HG03378 (cell line): ENCODE data around the gene ZBTB46.
"Not testable (repeated sequence)": the region's sequence is repeated elsewhere in the genome, so short reads cannot be mapped to it uniquely, and the experiment has no call there.

Experiments used
- ATAC-seq: cut with Tn5 transposase; IDR thresholded peaks from one replicate; pipeline ENCODE4 v1.9.1; 2021; ENCODE audit warnings: mild to moderate bottlenecking, moderate library complexity; ENCODE audit not compliant: unreplicated experiment

The ZBTB46 gene

DNA sequence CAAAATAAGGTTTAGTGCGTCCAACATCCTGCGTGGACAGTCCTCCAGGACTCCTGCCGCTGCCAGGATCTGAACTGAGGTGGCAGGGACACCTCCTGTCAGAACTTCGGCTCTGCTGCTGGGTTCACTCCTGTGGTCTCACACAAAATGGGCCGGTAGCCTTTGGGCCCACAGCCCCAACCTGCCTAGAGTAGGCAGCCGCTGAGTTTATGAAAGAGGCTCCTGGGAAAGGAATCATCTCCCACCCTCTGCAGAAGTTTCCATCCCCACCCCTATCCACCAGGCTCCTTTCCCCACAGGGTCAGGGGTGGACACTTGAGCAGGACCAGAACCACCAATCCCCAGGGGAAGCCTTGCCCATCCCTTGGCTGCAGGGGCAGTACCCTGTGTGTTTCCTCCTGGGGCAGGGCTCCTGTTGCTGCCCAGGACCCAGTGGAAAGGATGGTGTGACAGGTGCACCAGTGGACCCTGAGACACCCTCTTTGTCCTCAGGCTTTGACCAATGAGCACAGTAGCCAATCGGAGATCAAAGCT is 28.2 kb upstream of the ZBTB46 start:
- ATAC-seq, result no peak

DNA sequence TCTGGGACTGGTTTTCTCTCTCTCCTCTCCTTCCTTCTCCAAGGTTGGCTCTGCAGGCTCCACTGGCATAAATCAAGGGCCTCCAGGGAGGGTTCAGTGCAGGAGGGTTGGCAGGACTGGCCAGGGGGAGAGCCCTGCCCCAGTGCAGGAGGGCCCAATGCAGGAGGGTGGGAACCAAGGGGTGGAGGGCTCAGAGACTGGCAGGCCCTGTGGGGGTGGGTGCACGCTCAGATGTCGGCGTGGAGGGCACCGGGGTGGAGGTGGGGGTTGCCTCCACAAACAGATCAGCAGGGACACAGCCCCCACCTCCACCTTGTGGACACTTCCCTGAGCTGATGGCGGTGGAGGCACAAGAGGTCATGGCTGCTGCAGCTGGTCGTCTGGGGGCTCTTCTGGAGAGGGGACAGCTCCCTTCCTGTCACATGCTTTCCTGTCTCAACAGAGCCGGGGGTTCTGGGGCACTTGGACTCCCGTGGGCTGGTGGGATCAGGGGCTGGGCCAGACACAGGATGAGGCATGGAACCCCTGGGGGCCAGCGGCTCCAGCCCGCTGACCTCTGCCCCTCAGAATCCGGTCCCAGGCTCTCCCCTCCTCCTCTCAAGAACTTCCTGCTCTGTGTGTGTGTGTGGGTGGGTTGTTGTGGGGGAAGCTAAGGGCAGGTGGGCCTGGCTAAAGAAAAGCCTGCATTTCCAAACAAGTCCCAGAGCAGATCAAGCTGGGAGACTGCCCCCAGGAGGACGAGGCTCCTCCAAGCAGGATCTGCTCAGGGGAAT is 27.5 kb upstream of the ZBTB46 start:
- ATAC-seq, result no peak

DNA sequence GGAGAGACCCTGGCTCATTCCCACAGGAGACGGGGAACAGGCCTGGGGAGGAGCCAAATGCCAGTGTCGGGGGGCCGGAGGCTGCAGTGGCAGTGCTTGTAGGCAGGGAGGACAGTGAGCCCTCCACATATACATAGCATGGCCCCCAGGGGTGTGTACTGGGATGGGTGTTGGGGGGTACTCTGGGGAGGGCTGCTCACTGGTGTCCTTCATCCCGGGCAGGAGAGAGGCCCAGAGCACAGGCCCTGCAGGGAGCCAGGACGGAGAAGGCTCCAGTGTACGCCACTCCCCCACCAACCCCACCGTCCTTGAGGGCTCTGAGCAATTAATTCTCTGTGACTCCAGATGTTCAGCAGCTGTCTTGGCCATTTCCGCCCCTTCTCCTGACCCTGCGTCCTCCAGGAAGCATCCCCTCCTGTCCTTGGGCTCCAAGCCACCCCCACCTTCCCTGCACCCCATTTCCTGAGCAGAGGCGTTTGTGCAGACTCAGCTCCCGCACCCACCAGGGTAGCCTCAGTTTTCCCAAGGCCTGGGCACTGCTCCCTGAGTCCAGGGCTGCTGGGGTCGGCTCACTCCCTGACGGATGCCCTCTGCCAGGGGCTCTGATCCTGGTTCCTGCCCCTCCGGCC is 26.8 kb upstream of the ZBTB46 start:
- ATAC-seq, result no peak

DNA sequence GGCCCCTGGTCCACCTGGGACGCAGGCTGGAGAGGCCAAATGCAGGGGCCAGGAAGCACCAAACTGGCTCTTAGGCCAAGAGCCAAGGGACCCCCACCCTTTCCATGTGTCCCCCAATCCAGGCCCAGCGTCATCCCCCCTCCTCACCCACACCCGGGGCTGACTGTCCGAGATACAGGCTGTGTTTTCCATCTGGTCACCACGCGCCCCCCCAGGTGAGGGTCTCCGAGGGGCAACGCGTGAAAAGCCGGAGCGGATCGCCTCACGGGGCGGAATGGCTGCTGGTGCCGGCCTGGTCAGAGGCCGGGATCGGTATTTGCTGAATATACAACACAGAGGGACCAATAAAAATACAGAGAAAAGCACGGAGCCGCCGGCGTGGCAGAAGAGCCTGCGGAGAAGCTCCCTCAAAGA is 25.0 kb upstream of the ZBTB46 start:
- no peak for ATAC-seq

DNA sequence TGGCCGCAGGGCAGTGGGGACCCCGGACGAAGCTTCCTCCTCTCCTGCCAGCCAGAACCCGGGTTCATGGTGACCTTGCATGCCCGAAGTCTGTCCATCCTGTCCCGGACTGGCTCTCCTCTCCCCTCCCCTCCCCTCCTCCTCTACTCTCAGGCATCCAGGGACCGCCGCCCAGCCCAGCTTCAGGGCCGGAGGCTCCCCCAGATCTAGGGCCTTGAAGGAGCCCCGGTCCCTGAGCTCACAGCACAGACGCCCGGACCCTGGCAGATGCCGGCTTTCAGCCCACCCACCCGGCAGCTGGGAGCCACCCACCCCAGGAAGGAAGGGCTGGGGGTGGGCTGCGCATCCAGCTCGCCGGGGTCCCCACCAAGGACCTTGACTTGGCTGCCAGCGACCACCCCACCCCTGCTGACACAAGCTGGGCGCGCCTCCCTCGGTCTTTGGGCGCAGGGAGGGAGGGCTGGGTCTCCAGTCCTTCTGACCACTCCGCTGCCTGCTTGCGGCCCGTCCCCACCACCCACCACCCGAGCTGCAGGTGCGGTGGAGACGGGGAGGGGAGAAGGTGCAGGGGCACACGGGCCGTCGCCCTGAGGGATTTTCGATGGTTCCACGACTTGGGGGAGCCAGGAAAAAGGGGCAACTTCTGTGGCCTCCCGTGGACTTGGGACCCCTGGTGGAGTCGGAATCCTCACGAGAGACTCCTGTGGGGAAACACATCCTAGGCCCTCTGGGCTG is 24.5 kb upstream of the ZBTB46 start:
- no peak for ATAC-seq

DNA sequence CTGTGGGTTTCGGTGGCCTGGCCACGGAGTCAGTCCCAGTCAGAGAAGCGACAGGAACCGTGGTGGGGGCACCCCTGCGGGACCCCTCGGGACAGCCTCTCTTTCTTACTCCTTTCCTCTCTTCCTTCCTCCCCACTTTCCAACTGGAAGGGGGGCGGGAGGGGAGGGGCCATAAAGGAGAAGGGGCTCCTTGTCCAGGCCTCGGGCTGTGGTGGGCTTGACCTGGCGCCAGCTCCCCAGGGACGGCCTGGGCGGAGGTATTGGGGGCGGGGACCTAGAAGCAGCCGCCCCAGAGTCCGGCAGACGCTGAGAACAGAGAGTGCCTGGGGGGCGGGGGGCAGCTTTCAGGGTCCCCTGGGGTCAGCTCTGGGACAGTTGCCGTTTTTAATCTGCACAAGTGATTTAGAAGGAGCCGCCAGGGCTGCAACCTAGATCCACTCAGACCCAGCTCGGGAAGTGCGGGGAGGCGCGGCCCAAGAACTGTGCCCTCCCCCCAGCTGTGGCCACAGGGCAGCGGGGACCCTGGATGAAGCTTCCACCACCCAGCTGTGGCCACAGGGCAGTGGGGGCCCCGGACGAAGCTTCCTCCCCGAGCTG is 23.8 kb upstream of the ZBTB46 start:
- ATAC-seq, result no peak

DNA sequence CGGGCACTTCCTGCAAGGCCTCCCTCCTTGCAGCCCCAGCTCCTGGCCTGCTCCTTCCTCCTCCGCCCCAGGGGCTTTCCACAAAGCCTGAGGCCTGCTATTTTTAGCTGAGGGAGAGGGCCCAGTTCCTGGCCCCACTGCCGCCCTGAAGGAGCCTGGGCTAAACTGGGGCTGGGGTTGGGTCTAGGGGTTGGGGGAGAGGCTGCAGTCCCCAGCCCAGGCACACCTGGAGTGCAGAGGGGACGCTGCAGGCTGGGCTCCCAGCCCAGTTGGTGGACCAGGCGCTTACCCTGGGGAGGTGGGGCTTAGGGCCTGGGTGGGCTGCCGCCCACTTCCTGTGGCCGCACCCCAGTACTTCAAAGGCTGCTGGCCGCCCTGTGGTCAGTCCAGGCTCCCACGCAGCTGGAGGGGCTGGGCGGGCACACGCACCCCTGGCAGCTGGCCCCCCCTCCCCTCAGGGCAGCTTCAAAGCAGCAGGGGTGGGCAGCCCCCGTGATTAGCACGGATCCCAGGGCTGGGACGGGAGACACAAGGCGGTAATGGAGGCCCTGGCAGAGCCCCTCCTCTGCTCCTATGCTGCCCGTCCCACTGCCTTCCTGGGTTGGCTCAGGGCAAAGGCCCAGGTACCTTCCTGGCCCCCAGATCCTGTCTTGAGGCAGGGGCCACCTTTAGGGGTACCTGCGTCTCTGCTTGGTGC is 23.2 kb upstream of the ZBTB46 start:
- ATAC-seq, result no peak

DNA sequence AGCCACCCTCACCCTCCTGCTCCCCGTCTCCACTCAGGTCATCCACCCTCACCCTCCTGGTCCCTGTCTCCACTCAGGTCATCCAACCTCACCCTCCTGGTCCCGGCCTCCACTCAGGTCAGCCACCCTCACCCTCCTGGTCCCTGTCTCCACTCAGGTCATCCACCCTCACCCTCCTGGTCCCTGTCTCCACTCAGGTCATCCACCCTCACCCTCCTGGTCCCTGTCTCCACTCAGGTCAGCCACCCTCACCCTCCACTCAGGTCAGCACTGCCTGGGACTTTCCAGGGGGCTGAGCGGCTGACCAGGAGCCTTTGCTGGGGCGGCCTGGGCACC is 22.6 kb upstream of the ZBTB46 start:
- not testable (repeated sequence) for ATAC-seq

DNA sequence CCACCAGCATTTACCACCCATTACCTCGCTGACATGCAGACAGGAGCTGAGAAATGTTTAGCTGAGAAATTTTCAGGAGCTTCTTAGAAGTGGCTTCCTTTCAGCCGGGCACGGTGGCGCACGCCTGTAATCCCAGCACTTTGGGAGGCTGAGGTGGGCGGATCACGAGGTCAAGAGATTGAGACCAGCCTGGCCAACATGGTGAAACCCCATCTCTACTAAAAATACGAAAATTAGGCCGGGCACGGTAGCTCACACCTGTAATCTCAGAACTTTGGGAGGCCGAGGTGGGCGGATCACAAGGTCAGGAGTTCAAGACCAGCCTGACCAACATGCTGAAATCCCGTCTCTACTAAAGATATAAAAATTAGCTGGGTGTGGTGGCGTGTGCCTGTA is 20.5 kb upstream of the ZBTB46 start:
- not testable (repeated sequence) for ATAC-seq

DNA sequence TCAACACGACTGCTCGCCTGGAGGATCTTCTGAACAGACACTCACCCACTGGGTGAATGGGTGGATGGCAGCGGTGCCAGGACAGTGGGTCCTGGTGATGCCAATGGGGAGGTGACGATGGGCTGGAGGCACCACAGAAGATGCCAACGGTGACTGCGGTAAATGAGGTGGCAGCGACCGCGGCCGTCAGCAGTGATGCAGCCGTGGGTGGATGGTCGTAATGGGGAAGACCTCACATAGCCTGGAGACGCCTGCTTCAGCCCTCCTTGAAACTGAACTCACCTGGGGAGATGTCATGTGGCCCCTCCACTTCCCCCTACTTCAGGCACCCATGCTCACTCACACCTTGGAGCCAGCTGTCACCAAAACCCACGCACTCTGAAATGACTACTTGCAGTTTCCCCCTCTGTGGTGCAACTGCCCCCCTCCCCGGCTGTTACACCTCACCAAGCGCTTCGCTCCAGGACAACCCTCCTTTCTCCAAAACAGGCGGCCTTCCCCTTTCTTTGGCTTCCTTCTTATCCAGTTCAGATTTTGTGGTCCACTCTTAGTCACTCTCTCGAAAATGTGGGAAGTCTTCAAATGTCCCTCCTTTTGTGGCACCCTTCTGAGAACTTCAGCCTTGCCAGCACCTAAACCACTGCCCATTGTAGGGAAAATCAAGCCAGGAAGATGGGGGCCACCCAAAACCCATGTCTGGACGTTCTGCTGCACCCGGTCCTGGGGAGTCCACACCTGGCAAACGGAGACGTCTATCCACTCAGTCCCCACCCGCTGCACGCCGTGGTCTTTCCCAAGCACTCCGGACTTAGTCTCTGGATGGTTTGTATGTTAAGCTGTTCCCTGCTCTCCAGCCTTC is 19.9 kb upstream of the ZBTB46 start:
- peak; percentile 69 for ATAC-seq

DNA sequence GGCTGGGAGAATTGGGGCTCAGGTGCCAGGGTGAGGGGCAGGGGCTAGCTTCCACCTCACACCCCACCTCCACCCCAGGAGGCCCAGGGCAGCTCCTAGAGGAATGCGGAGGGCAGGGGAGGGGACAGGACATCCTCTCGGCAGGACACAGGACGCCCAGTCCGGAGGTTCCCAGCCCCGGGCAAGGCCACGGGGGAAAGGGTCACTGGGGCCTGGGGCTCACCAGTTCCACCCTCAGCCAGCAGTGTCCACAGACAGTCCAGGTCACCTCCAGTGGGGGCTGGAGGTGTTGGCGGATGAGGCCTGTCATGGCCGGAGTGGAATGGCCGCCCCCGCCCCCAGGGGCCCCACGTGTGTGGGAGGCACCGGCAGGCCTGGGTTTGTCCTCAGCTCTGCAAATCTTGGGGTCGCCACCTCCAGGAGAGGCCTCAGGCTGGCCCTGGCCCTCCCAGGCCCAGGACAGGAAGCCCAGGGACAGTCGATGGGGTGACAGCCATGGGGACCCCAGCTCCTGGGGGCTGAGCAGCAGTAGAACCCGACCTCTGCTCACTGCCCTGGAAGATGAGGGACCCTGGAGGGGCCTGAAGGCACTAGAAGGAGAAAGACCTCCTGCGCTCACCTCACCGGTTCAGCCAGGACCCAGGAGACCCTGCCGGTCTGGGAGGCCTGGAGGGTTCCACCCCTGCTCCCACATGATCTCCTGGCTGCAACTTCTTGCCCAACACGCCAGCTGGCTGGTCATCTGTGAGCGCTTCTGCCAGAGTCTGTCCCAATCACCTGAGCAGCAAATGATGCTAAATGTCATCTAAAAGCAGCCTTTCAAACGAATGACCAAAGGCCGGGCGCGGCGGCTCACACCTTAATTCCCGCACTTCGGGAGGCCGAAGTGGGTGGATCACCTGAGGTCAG is 17.2 kb upstream of the ZBTB46 start:
- ATAC-seq, result no peak

DNA sequence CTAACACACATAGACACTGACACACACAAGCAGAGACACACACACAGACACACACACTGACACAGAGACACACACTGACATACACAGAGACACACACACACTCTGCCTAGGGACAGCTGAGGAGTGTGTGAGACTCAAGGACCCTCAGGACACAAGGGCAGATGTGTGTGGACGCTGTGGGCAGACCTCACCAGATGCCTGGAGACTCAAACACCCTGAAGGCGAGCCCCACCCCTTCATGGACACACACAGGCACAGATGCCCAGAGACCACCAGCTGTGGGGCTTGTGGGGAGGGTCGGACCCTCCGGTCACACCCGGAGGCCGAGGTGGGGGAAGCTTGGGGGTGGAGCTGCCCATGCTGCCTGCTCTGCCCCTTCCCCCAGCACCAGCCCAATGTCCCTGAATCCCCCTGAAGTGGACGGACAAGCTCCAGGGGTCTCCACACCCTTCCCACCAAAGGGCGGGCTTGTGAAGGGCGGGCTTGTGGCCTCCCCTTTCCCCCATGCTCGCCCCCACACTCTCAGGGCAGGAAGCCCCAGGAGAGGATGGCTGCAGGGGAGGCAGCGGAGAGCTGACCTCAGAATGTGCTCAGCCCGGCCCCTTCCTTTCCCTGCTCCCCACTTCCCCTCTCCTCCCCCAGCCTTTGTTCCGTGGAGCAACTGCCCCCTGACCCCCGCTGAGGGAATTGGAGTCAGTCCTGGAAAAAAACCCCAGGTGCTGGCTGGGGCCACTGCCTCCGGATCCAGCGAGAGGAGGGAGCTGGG is 16.4 kb upstream of the ZBTB46 start:
- ATAC-seq, result no peak

DNA sequence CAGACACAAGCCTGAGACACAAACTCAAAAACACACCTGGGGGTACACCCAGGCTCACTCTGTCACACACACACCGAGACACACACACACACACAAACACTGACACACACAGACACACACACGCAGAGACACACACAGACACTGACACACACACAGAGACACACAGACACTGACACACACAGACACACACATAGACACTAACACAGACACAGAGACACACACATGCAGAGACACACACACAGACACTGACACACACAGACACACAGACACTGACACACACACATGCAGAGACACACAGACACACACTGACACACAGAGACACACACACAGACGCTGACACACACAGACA is 15.8 kb upstream of the ZBTB46 start:
- ATAC-seq, result no peak

DNA sequence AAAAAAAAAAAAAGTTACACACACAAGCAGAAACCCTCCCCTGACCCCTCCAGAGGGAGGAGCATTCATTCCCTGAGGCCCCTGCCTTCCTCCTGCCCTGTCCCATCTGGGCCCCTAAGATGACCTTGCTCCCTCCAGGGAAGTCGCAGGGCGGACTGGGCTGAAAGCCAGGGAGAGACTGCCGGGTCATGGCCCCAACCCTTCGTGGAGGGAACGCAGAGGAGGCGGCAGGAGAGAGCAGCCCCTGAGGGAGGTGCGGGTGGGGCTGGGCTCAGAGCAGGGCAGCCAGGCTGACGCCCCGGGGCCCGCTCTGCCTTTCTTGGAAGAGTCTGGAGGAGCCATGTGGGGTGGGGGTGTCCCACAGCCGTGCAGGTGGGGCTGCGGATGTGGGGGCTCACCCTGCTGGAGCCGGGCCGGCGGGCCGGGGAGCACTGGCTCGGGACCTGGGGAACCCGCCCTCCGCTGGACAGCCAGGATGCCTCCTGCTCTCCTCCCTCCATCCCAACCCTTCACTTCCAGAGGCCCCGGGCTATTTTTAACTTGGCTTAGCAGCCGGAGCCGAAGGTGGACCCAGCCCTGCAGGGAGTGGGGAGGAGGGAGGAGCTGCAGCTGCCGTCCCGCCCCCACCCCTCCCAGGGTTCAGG is 15.2 kb upstream of the ZBTB46 start:
- no peak for ATAC-seq

DNA sequence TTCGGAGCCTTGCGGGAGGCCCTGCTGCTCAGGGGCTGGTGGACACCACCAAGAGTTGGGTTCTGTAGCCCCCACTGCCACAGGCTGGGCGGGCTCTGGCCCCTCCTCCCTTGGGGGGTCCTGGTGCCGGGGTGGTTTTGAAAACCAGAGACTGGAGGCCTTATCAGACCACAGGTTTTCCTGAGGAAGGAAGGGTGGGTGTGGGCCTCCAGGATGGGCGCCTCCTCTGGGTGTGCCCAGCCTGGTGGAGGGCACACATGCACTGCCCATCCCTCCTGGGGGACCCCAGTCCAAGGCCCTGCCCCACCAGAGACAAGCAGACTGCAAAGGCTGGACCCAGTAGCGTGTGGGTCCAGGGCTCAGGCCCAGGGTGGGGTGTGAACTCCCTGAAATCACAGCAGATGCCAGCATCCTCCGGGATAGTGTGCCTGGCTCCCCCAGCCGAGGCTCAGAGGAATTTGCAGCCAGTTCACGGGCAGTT is 13.5 kb upstream of the ZBTB46 start:
- no peak for ATAC-seq

DNA sequence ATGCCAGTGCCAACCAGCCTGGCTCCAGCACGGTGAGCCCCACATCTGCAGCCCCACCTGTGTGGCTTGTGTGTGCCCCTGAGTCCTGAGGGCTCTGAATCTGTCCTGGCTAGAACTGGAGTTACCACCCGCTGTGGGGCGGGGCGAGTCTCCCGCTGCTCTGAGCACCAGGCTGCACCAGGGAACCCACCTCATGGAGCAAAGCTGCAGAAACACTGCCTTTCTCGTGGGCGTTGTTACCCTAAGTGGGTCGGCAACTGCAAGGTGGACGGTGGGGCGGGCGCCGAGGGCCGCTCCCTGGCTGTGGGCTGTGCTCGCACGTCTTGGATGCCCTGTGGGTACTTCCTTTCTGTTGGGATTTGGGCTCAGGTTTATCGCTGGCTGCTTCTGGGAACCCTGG is 12.7 kb upstream of the ZBTB46 start:
- no peak for ATAC-seq

DNA sequence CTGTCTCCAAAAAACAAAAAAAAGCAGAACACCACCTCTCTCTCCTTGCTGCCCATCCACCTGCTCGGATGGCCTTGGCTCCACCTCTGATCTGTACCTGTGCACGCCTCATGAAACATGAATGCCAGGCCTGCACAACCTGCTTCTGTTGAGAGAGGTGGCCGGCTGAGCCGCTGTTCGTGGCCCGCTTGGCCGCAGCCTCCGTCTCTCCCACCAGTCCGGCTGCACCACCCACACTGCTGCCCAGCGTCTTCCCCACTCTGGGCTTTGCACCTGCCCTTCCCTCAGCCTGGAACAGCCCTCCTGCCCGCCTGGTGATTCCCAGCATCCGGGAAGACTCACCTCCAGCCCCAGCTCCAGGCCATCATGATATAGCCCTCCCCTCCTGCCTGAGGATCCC is 12.2 kb upstream of the ZBTB46 start:
- no peak for ATAC-seq

DNA sequence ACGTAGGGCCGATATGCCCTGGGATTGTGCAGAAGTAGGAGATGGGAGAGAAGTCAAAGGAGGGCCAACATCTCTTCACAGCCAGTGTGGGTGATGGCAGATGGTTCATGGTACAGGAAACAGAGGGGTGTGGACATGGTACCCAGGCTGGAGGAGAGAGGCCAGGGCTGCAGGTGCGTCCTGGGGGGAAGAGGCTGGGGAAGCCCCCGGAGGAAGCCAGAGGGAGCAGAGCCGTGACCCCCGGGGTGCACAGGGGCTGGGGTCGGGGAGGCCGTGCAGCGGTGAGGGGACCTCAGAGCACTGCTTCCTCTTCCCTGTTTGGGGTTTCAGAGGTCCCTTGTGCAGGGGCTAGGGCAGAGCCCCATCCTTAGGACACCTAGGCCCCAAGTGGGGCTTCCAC is 11.2 kb upstream of the ZBTB46 start:
- ATAC-seq, result no peak
